Cerebellar cortex (tissue), 1 donor: ENCODE data around the gene HOMER3.

Source experiments
- DNase-seq: peaks from one replicate; pipeline ENCODE4 v3.0.0-alpha.2; 2015; ENCODE audit warnings: low spot score

HOMER3 gene

GRCh38 chr19:18900700-18901481 is 40.1 kb downstream of the HOMER3 start:
- DNase-seq: no peak

- no peak for DNase-seq
These were observed 41.1 kb downstream of the HOMER3 start for GRCh38 chr19:18899624-18900560.

DNA sequence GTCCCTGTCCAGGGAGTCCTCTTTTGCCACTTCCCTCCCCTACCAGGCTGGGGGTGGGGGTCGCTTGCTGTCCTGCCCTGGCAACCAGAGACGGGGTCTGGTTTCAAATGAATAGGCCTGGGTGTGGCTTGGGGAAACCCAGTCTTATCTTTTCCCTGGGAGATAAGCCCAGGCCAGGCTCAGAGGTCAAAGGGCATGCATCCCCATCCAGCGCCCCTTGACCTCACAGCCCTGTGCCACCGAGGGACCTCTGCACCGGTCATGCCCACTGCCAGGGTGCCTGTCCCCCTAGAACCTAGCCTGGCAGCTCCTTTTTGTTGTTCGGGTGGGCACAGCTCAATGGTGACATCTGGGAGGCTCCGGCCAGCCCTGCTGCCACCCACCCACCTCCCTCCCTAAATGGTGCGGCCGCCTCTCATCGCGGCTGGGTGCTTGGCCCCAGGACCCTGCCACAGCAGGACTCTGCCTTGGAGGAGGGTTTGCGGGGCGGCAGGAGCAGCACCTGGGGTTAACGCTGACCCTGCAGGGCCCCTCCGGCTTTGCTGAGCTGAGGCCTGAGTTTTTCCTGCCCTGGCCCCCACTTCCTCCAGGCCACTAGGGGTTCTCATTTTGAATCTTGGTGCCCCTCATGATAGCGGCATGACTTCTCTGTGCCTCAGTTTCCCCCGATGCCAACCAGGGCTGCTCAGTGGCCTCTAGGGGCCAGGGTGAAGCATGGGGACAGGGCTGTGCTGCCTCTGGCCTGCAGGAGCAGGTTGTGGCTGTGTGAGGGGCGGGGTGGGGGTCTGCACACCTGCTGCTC is 42.2 kb downstream of the HOMER3 start:
- DNase-seq: no peak

DNA sequence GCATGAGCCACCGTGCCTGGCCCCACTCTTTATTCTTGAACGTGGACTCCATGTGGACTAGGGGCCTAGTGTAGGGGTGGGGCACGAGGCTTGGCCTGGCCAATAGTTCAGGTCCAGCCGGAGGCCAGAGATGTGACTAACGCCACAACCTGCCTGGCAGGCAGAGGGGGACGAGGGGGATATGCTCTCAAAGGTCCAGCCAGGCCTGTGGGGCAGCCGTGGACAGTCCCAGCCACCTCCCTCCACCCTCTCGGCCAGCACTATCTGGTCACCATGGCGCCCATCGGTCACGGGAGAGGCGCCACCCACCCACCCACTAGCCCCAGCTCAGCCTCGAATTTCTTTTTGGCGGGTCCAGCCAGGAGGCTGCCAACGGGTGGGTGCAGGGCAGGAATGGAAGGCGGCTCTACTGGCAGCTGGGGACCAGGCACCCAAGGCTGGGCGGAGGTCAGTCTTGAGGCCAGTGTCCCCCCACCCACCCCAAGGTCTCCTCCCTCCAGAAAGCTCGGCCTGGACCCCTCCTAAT is 42.9 kb downstream of the HOMER3 start:
- no peak for DNase-seq

- DNase-seq: no peak
These were observed 43.7 kb downstream of the HOMER3 start for GRCh38 chr19:18897094-18898029.

DNA sequence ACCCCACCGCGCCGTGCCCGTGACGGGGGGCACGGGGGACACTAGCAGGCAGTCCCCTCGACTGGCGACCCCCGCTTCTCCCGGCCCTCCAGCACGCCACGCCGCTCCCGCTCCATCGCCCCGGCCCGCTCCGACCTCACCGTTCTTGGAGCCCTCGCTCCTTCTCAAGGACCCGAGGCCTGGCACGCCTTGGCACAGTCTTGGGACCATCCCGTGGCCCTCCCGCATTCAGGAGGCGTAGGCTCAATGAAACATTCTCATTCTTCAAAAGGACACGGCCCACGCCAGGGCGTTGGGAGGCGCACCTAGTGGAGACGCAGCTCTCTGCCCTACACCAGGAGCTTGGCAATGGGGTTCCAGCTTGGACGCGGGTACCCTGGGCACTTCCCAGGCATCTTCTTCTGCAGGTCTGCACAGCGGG is 44.6 kb downstream of the HOMER3 start:
- peak; percentile 42 for DNase-seq

GRCh38 chr19:18895824-18896341 is 45.1 kb downstream of the HOMER3 start, which contains the start of gene CERS1:
TSS of gene CERS1 (minus strand) at chr19:18896158. CDS start at chr19:18896072, 86 bp downstream.
- DNase-seq: no peak

GRCh38 chr19:18895038-18895823 is 45.8 kb downstream of the HOMER3 start:
- peak; percentile 75 for DNase-seq

GRCh38 chr19:18894254-18895037 is 46.6 kb downstream of the HOMER3 start:
- DNase-seq: peak; percentile 48

- no peak for DNase-seq
These were observed 47.3 kb downstream of the HOMER3 start for GRCh38 chr19:18893587-18894253.

DNA sequence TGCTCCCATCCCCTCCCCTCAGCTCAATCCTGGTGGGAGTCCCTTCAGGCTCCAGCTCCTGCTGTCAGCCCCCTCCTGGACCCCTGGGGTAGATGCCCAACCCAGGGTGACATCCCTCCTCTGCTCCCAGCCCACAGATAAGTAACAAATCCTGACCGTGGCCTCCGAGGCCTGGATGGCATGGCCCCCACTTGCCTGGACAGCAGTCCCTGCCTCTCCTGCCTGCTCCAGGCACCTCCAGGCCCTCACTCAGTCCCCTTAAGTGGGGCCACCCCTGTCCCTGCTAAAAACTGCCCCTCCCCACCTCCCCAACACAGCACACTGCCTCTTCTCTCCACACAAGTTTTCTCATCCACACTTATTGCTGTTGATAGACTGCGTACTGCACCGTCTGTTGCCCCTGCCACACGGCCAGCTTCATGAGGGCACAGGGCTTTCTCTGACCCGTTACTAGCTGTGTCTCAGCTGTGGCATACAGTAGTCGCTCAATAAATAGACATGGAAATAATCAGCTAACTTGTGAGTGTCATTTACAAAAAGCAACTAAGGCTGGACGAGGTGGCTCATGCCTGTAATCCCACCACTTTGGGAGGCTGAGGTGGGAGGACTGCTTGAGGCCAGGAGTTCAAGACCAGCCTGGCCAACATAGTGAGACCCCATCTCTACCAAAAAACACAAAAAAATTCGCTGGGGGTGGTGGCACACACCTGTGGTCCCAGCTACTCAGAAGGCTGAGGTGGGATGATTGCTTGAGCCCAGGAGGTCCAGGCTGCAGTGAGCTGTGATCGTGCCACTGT is 50.9 kb downstream of the HOMER3 start:
- no peak for DNase-seq

DNA sequence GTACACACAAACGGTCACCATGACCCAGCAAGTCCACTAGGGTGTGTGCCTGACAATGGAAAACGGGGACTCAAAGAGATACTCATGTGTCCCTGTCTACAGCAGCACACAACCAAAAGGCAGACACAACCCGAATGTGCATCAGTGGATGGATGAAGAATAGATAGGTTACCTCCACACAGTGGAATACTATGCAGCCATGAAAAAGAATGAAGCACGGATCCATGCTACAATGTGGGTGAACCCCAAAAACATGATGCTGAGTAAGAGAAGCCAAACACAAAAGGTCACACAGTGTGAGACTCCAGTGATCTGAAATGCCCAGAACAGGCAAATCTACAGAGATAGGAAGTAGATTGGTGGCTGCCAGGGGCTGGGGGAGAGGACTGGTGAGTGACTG is 54.0 kb downstream of the HOMER3 start:
- no peak for DNase-seq

- no peak for DNase-seq
These were observed 57.3 kb downstream of the HOMER3 start for GRCh38 chr19:18883526-18884304.

DNA sequence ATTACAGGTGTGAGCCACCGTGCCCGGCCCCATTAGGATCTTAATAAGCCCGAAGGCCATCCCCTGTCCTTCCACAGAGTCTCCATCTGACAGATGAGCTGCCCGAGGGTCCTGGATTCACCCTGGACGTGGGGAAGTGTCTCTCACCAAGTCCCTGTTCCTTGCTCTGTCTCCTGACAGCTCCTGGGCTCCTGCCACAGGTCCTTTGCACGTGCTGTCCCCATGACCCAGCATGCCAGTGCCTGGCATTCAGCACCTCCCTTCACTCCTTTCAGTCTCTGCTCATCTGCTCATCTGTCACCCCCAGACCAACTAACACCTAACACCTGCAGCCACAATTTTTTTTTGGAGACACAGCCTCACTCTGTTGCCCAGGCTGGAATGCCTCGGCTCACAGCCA is 59.5 kb downstream of the HOMER3 start:
- DNase-seq: no peak

DNA sequence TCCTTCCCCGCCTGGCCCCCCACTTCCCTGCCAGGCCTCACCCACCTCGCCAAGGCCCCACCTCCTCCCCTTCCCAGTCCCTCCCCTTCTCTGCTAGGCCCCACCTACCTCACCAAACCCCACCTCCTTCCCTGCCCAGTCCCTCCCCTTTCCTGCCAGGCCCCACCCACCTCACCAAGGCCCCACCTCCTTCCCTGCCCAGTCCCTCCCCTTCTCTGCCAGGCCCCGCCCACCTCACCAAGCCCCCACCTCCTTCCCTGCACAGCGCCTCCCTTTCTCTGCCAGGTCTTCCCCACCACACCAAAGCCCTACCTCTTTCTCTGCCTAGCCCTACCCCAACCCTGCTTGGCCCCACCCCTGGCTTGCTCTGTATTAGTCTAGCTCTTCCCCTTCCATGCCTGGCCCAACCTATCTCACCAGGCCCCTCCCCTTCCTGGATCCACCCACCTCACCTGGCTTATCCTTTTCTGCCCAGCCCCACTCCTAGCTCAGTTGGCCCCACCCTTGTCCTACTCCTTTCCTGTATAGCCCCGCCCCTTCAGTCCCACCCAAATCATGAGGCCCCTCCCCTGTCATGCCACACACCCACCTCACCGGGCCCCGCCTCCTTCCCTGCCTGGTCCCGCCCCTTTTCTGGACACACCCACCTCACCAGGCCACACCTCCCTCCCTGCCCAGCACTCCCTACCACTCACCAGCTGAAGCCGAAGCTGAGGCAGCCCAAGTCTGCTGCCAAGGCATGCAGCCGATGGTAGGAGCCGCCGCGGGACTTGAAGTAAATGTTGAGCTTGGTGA is 61.2 kb downstream of the HOMER3 start:
- no peak for DNase-seq
